ENCODE measurements around the gene CCDC71.

The CCDC71 gene

DNA sequence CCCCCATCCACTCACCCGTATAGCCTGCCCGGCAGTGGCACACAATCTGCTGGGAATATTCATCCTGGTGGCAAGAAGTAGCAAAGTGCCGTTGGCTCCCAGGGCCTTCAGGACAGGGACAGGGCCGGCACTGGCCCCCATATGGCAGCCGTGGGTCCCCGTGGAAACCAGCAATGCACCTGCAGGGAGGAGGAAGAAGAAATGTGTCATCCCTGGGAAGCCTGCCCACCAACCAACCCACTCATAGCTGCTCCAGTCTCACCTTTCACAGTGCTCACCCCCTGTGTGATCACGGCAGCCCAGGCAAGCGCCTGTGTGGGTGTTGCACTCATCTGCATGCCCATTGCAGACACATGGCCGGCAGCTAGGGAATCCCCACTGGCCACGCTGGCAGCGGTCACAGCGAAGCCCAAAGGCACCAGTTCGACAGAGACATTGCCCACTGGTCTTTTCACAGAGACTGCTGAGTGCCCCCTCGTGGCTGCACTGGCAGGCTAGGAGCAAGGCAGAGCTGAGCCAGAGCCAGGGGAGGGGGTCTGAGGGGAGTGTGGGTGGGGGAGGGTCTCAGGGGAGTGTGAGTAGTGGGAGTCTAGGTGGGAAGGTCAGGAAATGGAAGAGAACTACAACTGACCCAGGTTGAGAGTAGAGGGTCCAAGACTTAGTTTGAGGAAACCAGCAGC, 41.0 kb downstream of the CCDC71 start:
- no peak for DNase-seq

DNA sequence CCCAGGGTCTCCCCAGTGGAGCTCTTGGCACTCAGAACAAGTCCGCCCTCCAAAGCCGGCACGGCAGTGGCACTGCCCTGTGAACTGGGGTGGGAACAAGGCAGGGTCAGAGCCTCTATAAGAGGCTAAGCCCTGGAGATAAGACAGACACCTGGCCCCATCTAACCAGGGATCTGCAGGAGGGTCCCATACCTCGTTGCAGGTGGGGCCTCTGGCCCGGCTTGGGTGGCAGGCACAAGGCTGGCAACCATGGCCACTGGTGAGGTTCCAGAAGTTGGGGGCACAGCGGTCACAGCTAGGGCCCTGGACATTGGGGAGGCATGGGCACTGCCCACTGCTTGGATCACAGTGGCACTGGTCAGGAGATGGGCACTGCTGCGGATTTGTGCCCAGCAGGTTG, 41.9 kb downstream of the CCDC71 start:
- DNase-seq = no peak

DNA sequence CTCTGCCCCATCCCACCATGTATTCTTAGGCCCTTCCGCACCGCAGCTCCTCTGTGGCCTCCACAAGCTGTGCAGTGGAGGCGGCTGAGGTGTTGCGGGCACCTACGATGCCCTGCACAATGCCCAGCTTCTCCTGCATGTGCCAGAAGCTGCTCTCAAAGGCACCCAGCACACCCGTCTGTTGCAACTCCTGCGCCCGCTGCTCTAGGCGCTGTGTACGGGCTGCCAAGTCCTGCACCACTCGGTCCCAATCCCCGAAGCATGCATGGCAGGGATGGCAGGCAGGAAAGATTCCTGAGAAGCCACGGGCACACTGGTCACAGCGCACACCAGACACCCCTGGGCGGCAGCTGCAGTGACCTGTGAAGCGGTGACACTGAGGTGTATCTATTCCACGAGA, 42.4 kb downstream of the CCDC71 start:
- no peak for DNase-seq

DNA sequence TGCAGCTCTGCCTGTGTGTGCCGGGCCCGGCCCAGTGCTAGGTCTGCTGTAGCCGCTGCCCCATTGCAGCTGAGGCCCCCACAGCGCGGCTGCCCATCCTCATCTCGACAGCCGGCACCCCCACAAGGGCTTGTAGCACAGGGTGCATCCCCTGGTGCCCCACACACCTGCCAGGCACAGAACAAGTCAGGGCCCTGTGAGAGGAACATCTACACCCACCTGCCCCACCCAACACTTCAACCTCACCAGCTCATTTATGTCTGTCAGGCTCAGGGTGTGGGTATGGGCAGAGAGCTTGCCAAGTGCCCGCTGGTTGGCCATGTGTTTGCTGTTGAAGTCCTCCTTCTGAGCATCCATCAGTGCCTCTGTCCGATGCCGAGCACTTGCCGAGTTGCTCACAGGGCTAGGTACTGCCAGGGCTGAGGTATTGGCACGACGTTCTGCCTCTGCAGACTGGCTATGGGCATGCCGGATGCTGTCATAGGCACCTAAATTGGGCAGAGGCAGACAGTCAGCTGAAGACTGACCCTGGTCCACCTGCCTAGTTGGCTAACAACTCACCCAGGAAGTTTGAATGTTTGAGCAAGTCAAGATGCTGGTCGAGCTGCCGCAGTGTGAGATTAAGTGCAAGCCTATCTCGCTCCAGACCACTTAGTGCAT, 43.1 kb downstream of the CCDC71 start:
- DNase-seq = no peak

DNA sequence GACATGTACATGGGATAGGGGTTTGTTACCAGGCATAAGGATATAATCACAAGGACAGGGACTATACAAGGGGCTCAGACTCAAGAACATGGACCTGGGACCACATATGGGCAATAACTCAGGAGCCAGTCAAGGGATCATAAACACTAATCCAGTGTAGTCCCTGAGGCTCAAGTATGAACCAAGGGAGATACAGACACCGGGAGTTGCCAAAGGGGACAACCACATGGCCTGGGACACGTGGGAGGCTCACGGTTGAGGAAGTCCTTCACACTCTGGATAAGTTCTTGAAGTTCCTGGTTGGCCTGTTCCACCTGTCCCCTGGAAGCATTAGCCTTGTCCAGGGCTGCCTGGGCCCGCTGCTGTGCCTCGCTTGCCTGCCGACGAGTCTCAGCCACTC, 43.7 kb downstream of the CCDC71 start:
- DNase-seq = no peak

DNA sequence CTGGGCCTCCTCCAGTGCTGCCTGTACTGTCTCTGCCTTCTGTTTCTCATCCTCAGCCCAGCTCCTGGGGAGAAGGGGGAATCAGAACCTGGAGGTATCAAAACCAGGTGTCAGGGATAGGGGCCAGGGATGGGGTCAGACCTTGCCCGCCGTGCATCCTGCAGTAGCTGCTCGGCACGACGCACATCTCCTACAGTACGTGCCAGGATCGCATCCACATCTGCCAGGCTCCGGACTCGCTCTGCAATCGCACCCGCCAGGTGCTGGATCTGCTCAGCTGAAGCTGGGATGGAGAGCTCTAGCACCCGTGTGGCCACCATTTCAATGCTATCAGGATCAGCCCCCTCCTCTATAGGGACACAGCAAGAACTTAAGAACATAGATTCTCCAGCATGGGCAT, 44.1 kb downstream of the CCDC71 start:
- no peak for DNase-seq

DNA sequence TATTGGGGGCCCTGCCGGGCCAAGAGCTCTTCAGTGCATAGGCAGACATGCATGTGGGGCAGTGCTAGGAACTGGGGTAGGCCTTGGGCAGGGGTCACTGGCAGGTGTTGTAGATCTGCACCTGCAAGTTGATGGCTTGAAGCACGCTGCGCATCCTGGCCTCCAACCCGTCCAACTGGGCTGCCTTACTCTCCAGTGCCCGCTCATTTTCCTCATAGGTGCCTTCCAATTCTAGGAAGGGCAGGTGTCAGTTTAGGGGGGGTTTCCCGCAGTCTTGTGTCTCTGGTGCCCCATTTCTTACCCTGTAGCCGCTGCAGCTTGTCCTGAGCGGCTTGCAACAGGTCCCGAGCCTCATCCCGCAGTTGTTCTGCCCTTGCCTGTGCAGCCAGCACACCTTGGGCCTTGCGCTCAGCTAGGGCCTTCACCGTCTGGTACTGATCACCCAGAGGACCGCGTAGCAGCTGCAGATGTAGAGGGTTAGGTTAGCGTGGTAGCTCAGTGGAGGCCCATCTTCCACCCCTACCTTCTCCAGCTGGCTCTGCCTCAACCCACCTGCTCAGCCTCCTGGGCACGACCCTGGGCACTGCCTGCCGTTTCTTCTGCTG, 44.9 kb downstream of the CCDC71 start:
- DNase-seq = no peak

DNA sequence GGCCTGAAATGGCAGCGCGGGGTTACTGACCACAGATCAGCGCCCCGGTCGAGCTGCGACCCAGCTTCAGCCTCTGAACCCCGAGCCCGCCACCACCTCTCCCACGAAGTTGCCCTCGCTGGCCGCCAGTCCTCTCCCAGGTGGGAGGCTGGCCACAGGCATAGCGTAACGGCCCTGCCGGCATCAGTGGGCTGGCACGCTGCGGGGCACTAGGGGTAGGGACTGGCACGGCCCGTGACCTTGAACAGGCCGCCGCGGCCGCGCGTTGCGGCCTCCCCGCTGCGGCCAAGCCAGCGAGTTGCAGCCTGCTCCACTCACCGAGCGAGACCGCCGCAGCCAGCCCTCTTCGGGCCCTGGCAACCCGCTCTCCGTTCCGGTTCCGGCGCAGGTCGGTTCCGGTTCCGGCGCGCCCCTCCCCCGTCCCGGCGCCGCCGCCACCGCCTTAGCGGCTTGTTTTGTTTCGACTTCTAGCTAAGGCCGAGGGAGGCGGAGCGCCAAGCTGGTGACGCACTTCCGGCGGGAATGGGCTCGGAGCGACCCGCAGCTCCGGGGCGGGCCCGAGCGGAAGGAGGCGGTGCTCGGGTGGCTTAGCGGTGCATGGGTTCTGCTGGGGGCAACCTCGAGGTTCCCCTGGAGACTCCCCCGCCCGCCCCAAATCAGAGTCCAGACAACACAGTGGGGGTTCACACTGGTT, 45.5 kb downstream of the CCDC71 start, which contains the start of gene USP19:
USP19 (minus strand) TSS at position 386 of the 694 bp plus-strand sequence. CDS start 1,678 bp downstream, outside the sequence.
- peak; percentile 57 for DNase-seq

DNA sequence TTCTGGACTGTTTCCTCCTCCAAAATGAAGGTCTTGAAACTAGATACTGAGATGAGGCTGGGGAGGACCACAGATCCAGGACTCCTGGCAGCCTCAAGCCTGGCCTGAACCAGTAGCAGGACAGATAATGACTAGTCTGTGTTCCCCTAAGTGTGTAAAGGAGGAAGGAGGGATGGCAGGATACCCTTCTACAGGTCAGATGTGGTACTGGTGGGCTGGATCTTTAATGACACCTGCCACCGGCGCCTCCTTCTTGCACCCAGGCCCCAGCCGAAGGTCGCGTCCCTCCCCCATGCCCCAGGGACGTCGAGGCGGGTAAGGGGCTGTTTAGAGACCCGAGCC, 46.1 kb downstream of the CCDC71 start:
- DNase-seq = no peak

DNA sequence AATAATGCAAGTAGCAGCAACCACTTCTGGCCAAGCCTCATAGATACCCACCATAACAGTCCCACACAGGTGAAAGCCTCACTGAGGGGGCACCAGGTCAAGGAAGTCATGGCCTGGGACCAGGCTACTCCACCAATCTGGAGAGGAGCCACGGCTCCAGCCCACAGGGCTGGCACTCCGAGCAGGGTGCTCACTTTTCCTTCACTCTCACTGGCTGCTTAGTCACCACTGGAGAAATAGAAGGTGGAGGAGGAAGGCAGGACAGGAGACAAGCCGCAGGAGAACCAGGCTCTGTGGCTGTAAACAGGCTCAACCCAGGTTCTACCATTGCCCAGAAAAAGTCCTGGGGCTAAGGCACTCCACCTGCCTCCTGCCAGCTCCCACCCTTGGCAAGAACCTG, 46.7 kb downstream of the CCDC71 start:
- DNase-seq = no peak

DNA sequence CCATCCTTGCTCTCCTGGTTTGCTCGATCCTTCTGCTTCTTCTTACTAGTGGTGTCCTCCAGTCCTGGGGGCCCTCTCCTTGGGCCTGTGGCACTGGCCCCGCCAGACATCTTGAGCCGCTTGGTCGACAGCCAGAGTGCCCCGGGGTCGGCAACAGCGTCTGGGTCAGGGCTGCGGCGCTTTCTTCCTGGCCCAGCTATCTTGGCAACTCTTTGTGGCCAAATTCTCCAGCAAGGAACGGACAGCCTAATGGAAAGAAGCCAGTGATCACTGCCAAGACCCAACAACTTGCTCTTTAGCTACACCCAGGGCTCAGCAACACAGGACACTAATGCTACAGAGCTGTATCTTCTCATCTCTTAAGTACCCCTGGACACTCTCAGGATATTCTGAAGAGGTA, 47.1 kb downstream of the CCDC71 start:
- no peak for DNase-seq

Data from NCI-H526 treated with DMSO at 0.1 percent for 48 hours (cell line).